Lower leg skin (tissue), 3 donors: ENCODE measurements around the gene KCNK4.

Experiments used
- POLR2A ChIP-seq, 2 donors: fragments of 450-650 bp; IDR thresholded peaks; one replicate each; pipeline ENCODE4 v1.6.1; 2016 to 2017; ENCODE audit warnings: antibody characterized with exemption in 2 of 2, mild to moderate bottlenecking in 1 of 2, moderate library complexity in 1 of 2
- TF ChIP-seq, protein P1 (sequence below), 3 donors: fragments of 450-650 bp; IDR thresholded peaks; one replicate each; pipeline ENCODE4 v1.5.1; 2016; ENCODE audit warnings: antibody characterized with exemption in 3 of 3, mild to moderate bottlenecking in 3 of 3, moderate library complexity in 2 of 3

DNA sequence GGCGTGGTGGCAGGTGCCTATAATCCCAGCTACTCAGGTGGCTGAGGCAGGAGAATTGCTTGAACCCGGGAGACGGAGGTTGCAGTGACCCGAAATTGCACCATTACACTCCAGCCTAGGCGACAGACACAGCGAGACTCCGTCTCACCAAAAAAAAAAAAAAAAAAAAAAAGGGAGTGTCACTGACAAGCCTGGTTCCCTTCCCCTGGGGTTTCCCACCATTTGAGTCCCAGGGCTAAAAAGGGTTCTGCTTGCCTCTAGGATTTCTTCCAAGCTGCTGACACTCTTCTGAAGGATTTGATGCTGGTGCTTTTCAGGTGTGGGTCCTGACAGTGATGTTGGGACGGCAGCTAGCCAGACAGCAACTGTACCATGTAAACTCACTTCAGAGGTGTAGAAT lies 47.6 kb downstream of the KCNK4 start:
- TF ChIP-seq, protein P1, sequence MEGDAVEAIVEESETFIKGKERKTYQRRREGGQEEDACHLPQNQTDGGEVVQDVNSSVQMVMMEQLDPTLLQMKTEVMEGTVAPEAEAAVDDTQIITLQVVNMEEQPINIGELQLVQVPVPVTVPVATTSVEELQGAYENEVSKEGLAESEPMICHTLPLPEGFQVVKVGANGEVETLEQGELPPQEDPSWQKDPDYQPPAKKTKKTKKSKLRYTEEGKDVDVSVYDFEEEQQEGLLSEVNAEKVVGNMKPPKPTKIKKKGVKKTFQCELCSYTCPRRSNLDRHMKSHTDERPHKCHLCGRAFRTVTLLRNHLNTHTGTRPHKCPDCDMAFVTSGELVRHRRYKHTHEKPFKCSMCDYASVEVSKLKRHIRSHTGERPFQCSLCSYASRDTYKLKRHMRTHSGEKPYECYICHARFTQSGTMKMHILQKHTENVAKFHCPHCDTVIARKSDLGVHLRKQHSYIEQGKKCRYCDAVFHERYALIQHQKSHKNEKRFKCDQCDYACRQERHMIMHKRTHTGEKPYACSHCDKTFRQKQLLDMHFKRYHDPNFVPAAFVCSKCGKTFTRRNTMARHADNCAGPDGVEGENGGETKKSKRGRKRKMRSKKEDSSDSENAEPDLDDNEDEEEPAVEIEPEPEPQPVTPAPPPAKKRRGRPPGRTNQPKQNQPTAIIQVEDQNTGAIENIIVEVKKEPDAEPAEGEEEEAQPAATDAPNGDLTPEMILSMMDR (IDR thresholded peaks at IDR 0.05): no peak
- no peak for TF ChIP-seq POLR2A (IDR thresholded peaks at IDR 0.05)
